ENCODE measurements around the gene FXYD4.

- TF ChIP-seq, protein P1, sequence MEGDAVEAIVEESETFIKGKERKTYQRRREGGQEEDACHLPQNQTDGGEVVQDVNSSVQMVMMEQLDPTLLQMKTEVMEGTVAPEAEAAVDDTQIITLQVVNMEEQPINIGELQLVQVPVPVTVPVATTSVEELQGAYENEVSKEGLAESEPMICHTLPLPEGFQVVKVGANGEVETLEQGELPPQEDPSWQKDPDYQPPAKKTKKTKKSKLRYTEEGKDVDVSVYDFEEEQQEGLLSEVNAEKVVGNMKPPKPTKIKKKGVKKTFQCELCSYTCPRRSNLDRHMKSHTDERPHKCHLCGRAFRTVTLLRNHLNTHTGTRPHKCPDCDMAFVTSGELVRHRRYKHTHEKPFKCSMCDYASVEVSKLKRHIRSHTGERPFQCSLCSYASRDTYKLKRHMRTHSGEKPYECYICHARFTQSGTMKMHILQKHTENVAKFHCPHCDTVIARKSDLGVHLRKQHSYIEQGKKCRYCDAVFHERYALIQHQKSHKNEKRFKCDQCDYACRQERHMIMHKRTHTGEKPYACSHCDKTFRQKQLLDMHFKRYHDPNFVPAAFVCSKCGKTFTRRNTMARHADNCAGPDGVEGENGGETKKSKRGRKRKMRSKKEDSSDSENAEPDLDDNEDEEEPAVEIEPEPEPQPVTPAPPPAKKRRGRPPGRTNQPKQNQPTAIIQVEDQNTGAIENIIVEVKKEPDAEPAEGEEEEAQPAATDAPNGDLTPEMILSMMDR (conservative IDR thresholded peaks at IDR 0.05; ENCODE audit: low read depth, low read length) = no peak
- TF ChIP-seq EZH2 (IDR thresholded peaks at IDR 0.05; ENCODE audit: low read length, unreplicated experiment) (no peak), EZH2phosphoT487 (IDR thresholded peaks at IDR 0.05; ENCODE audit: borderline replicate concordance, low read length) (no peak)
Observed at GRCh38 chr10:43404704-43405084, 33.3 kb downstream of the FXYD4 start.
